Measurements from ENCODE around the gene TFG. TPM values are rescaled to one million over a fixed set of nuclear protein-coding genes. Genes with fewer than 3 reads are reported as not detected.

TFG gene
- total RNA-seq, 1 experiment from 2014 or later, result 224 TPM

GRCh38 chr3:100760377-100760776, 51.1 kb downstream of the TFG start:
- H2AFZ ChIP-seq, result no peak overlapping the region
- H3K9me3 ChIP-seq (ENCODE audit: insufficient read depth, low read depth), result no peaks in the 10 kb centered on the region; the same call in 1 of the 2 replicates
- H3K4me2 ChIP-seq, result no peak overlapping the region
- no TSS peak for BruUV-seq (replicated peaks)
- no peaks in the 10 kb centered on the region for H3K79me2 ChIP-seq (ENCODE audit: low read depth)
- no peak overlapping the region for H3K4me3 ChIP-seq
- H3K4me1 ChIP-seq (replicated peaks; ENCODE audit: insufficient read depth), result no peaks in the 10 kb centered on the region
- no peak for DNase-seq
- no peaks in the 10 kb centered on the region for H3K27me3 ChIP-seq (ENCODE audit: insufficient read depth, low read depth)
- H3F3A ChIP-seq (ENCODE audit: insufficient read depth, low read depth), result peaks cover 24% of the 10 kb centered on the region
- intact Hi-C loops (cut with micrococcal nuclease; ENCODE audit: unreplicated experiment), result no loop called here
- H3K36me3 ChIP-seq (ENCODE audit: low read depth), result no peaks in the 10 kb centered on the region
- POLR2A ChIA-PET (ENCODE audit: unreplicated experiment), result interaction anchor here (0.6 to 0.7 kb wide), 2 partner anchors 150 to 333 kb away, joined by 3 to 5 read pairs; no protein-coding TSS in a partner anchor
- CTCF ChIA-PET, result interaction anchor here (0.7 to 1.4 kb wide), 2 partner anchors 172 to 436 kb away, joined by 3 to 6 read pairs; no protein-coding TSS in a partner anchor
- H4K20me1 ChIP-seq (ENCODE audit: insufficient read depth), result no peaks in the 10 kb centered on the region
- no peak overlapping the region for H3K27ac ChIP-seq
- TF ChIP-seq EZH2 (IDR thresholded peaks at IDR 0.05; ENCODE audit: low read depth), result no peak
- TF ChIP-seq, protein P1, sequence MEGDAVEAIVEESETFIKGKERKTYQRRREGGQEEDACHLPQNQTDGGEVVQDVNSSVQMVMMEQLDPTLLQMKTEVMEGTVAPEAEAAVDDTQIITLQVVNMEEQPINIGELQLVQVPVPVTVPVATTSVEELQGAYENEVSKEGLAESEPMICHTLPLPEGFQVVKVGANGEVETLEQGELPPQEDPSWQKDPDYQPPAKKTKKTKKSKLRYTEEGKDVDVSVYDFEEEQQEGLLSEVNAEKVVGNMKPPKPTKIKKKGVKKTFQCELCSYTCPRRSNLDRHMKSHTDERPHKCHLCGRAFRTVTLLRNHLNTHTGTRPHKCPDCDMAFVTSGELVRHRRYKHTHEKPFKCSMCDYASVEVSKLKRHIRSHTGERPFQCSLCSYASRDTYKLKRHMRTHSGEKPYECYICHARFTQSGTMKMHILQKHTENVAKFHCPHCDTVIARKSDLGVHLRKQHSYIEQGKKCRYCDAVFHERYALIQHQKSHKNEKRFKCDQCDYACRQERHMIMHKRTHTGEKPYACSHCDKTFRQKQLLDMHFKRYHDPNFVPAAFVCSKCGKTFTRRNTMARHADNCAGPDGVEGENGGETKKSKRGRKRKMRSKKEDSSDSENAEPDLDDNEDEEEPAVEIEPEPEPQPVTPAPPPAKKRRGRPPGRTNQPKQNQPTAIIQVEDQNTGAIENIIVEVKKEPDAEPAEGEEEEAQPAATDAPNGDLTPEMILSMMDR (conservative IDR thresholded peaks at IDR 0.05), result no peak
- H3K9me2 ChIP-seq (ENCODE audit: insufficient read depth), result no peaks in the 10 kb centered on the region

DNA sequence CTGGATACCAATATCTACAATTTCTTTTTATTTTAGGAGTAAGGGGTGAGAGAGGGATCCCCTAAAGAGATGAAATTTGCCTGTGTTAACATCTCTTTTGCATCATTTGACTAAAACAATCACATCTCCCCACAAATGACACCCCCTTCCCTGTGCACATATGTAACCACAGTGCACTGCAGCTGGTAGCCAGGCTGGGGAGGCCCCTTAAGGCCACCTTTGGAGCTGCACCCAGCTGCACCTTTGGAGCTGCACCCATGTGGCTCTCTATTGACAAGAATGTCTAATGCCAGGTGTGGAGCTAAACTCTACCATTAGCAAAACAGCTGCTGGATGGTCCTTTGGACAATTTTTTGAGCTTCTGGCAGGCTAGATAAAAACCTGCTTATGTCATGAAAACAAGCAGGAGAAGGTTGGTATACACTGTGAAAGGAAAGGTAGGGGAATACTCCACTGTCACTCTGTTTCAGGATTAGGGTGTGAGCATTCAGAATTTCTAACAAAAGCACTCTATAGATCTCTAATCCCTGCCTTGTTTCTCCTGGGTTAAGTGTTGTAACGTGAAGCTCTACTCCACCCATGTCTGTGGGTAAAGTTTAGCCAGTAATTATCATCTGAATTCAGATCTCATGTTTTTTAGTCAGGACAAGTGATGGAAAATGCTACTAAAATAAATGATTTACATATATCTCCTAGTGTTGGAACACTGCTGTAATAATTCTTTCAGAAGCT, 52.1 kb downstream of the TFG start:
- peaks cover 21% of the 10 kb centered on the region for H3F3A ChIP-seq (ENCODE audit: insufficient read depth, low read depth)
- H3K4me1 ChIP-seq (replicated peaks; ENCODE audit: insufficient read depth), result no peaks in the 10 kb centered on the region
- no peak overlapping the region for H3K4me3 ChIP-seq
- no peaks in the 10 kb centered on the region for H3K9me2 ChIP-seq (ENCODE audit: insufficient read depth)
- no peaks in the 10 kb centered on the region; the same call in 1 of the 2 replicates for H3K9me3 ChIP-seq (ENCODE audit: insufficient read depth, low read depth)
- no peaks in the 10 kb centered on the region for H4K20me1 ChIP-seq (ENCODE audit: insufficient read depth)
- no TSS peak for BruUV-seq (replicated peaks)
- intact Hi-C loops (cut with micrococcal nuclease; ENCODE audit: unreplicated experiment), result no loop called here
- CTCF ChIA-PET, result interaction anchor here (1.1 kb wide), 1 partner anchor 299 kb away, joined by 4 read pairs; no protein-coding TSS in a partner anchor
- POLR2A ChIA-PET (ENCODE audit: unreplicated experiment), result interaction anchor here (0.6 kb wide), 1 partner anchor 525 kb away, joined by 5 read pairs; no protein-coding TSS in a partner anchor
- H2AFZ ChIP-seq, result no peak overlapping the region
- DNase-seq, result peak in 1 of 2 experiments; percentile 22
- no peak overlapping the region for H3K4me2 ChIP-seq
- H3K36me3 ChIP-seq (ENCODE audit: low read depth), result no peaks in the 10 kb centered on the region
- H3K27ac ChIP-seq, result no peak overlapping the region
- H3K79me2 ChIP-seq (ENCODE audit: low read depth), result no peaks in the 10 kb centered on the region
- TF ChIP-seq EZH2 (IDR thresholded peaks at IDR 0.05; ENCODE audit: low read depth), result no peak
- TF ChIP-seq, protein P1 (conservative IDR thresholded peaks at IDR 0.05), result peak; percentile 53; the same call in 1 of the 2 replicates
- no peaks in the 10 kb centered on the region for H3K27me3 ChIP-seq (ENCODE audit: insufficient read depth, low read depth)

GRCh38 chr3:100761951-100762350, 52.7 kb downstream of the TFG start:
- H3K27ac ChIP-seq, result no peak overlapping the region
- intact Hi-C loops (cut with micrococcal nuclease; ENCODE audit: unreplicated experiment), result no loop called here
- H3K4me3 ChIP-seq, result no peak overlapping the region
- no peak overlapping the region for H2AFZ ChIP-seq
- no peak for DNase-seq
- H3F3A ChIP-seq (ENCODE audit: insufficient read depth, low read depth), result peaks cover 17% of the 10 kb centered on the region
- no peaks in the 10 kb centered on the region for H4K20me1 ChIP-seq (ENCODE audit: insufficient read depth)
- no peaks in the 10 kb centered on the region for H3K4me1 ChIP-seq (replicated peaks; ENCODE audit: insufficient read depth)
- H3K9me2 ChIP-seq (ENCODE audit: insufficient read depth), result no peaks in the 10 kb centered on the region
- H3K4me2 ChIP-seq, result no peak overlapping the region
- H3K27me3 ChIP-seq (ENCODE audit: insufficient read depth, low read depth), result no peaks in the 10 kb centered on the region
- ChIA-PET POLR2A (ENCODE audit: unreplicated experiment) (no interaction called here), CTCF (interaction anchor here (0.5 to 1.1 kb wide), 2 partner anchors 299 to 366 kb away, joined by 3 to 4 read pairs; no protein-coding TSS in a partner anchor)
- TF ChIP-seq, protein P1 (conservative IDR thresholded peaks at IDR 0.05), result no peak
- TF ChIP-seq EZH2 (IDR thresholded peaks at IDR 0.05; ENCODE audit: low read depth), result no peak
- H3K36me3 ChIP-seq (ENCODE audit: low read depth), result no peaks in the 10 kb centered on the region
- no TSS peak for BruUV-seq (replicated peaks)
- H3K79me2 ChIP-seq (ENCODE audit: low read depth), result no peaks in the 10 kb centered on the region
- H3K9me3 ChIP-seq (ENCODE audit: insufficient read depth, low read depth), result no peaks in the 10 kb centered on the region; the same call in 1 of the 2 replicates

Measured in PC-9 (cell line).